A673 (cell line): Measurements from ENCODE around the gene NKAPL. TPM values are rescaled to one million over a fixed set of nuclear protein-coding genes. Genes with fewer than 3 reads are reported as not detected.

Source experiments
- BruUV-seq: library from RNA; stranded (reverse); fragments of 400-500 nt; replicated peaks from 2 replicates; lab custom pipeline; 2021; lab: Mats Ljungman, UMichigan
- CTCF ChIA-PET: fragments of 300-600 bp; sonication (Branson Sonifier 250); formaldehyde crosslinking; loops from one replicate; lab custom pipeline; 2022; ENCODE audit warnings: antibody characterized with exemption; lab: Charles Lee
- POLR2A ChIA-PET: fragments of 300-600 bp; sonication (Branson Sonifier 250); formaldehyde crosslinking; loops from one replicate; lab custom pipeline; 2022; ENCODE audit warnings: antibody characterized with exemption; ENCODE audit not compliant: low non-redundant PET; lab: Charles Lee
- DNase-seq: peaks from one replicate; pipeline ENCODE4 v3.0.0-alpha.2; 2015; ENCODE audit warnings: low spot score
- H3K27ac ChIP-seq: fragments of 200-600 bp; sonication (generic); 2 replicates; pipeline ENCODE4 v1.5.1; 2016; ENCODE audit warnings: mixed run types, low read depth, mild to moderate bottlenecking, mixed read lengths, antibody characterized with exemption, low read length; ENCODE audit not compliant: poor library complexity, severe bottlenecking
- H3K27me3 ChIP-seq: fragments of 200-600 bp; sonication (generic); replicated peaks from 2 replicates; pipeline ENCODE4 v1.6.1; 2017; ENCODE audit warnings: mixed run types, low read depth, mild to moderate bottlenecking, mixed read lengths, antibody characterized with exemption, low read length; ENCODE audit not compliant: insufficient read depth, poor library complexity
- H3K36me3 ChIP-seq: fragments of 200-600 bp; sonication (generic); 2 replicates; pipeline ENCODE4 v1.6.1; 2016; ENCODE audit warnings: mixed run types, mild to moderate bottlenecking, mixed read lengths, antibody characterized with exemption, low read length; ENCODE audit not compliant: insufficient read depth, poor library complexity, severe bottlenecking
- H3K4me1 ChIP-seq: fragments of 200-600 bp; sonication (generic); 2 replicates; pipeline ENCODE4 v1.6.1; 2017; ENCODE audit warnings: mixed run types, mild to moderate bottlenecking, mixed read lengths, antibody characterized with exemption, low read length; ENCODE audit not compliant: insufficient read depth, poor library complexity, severe bottlenecking
- H3K4me3 ChIP-seq: fragments of 200-600 bp; sonication (generic); 2 replicates; pipeline ENCODE4 v1.5.1; 2016; ENCODE audit warnings: low read depth, mixed run types, mild to moderate bottlenecking, mixed read lengths, low read length; ENCODE audit not compliant: poor library complexity, severe bottlenecking
- H3K9me3 ChIP-seq: fragments of 200-600 bp; sonication (generic); 2 replicates; pipeline ENCODE4 v1.6.1; 2016; ENCODE audit warnings: mixed run types, low read depth, mild to moderate bottlenecking, mixed read lengths, antibody characterized with exemption, low read length; ENCODE audit not compliant: poor library complexity, severe bottlenecking
- CTCF ChIP-seq: fragments of 300-800, 200-600 bp; sonication (generic); conservative IDR thresholded peaks from 2 replicates; pipeline ENCODE4 v1.5.1; 2017; ENCODE audit warnings: low read depth, mild to moderate bottlenecking, antibody characterized with exemption, low read length, moderate library complexity, mixed read lengths
- EZH2 ChIP-seq: fragments of 200-600 bp; sonication (generic); IDR thresholded peaks from 2 replicates; pipeline ENCODE4 v1.6.1; 2017; ENCODE audit warnings: borderline replicate concordance, low read depth, mild to moderate bottlenecking, mixed read lengths, antibody characterized with exemption, low read length; ENCODE audit not compliant: poor library complexity, severe bottlenecking
- intact Hi-C: fragments of 100-400 bp; cut with micrococcal nuclease; formaldehyde crosslinking; loops from one replicate; pipeline ENCODE4 v1.10.0; 2022; ENCODE audit not compliant: unreplicated experiment
- total RNA-seq: library from RNA; stranded (reverse); gene quantifications from 2 replicates; pipeline ENCODE4 v1.2.3, GENCODE V29; 2021

NKAPL gene
- total RNA-seq, 1 experiment from 2014 or later: not detected

GRCh38 chr6:28274888-28275287 is 15.8 kb downstream of the NKAPL start:
- Histone ChIP-seq H3K4me1 (no peaks in the 10 kb centered on the region), H3K27me3 (no peaks in the 10 kb centered on the region), H3K36me3 (peaks cover 50% of the 10 kb centered on the region), H3K9me3 (no peaks in the 10 kb centered on the region), H3K27ac (no peak overlapping the region), H3K4me3 (no peak overlapping the region)
- intact Hi-C loops: no loop called here
- POLR2A ChIA-PET: no interaction called here
- TF ChIP-seq CTCF: no peak
- no peak for TF ChIP-seq EZH2
- CTCF ChIA-PET: no interaction called here
- BruUV-seq: no TSS peak
- no peak for DNase-seq

GRCh38 chr6:28277746-28278145 is 18.6 kb downstream of the NKAPL start:
- no peak overlapping the region for H3K4me3 ChIP-seq
- no peaks in the 10 kb centered on the region for H3K9me3 ChIP-seq
- ChIA-PET POLR2A (no interaction called here), CTCF (no interaction called here)
- no TSS peak for BruUV-seq
- H3K36me3 ChIP-seq: peaks cover 43% of the 10 kb centered on the region
- intact Hi-C loops: no loop called here
- H3K27ac ChIP-seq: no peak overlapping the region
- no peaks in the 10 kb centered on the region for H3K4me1 ChIP-seq
- H3K27me3 ChIP-seq: no peaks in the 10 kb centered on the region
- no peak for TF ChIP-seq CTCF
- TF ChIP-seq EZH2: no peak
- no peak for DNase-seq

- peaks cover 38% of the 10 kb centered on the region for H3K36me3 ChIP-seq
- BruUV-seq: no TSS peak
- H3K4me1 ChIP-seq: no peaks in the 10 kb centered on the region
- no peak for TF ChIP-seq EZH2
- no peak for TF ChIP-seq CTCF
- ChIA-PET POLR2A (no interaction called here), CTCF (no interaction called here)
- no peaks in the 10 kb centered on the region for H3K27me3 ChIP-seq
- intact Hi-C loops: no loop called here
- DNase-seq: no peak
- H3K4me3 ChIP-seq: peak overlapping the region; percentile 82
- no peak overlapping the region for H3K27ac ChIP-seq
- peaks cover 5% of the 10 kb centered on the region for H3K9me3 ChIP-seq
Measured at GRCh38 chr6:28280595-28281287, 21.6 kb downstream of the NKAPL start.
